Fibroblast of the aortic adventitia (primary cell): ENCODE measurements around the gene ZFYVE19. TPM values are rescaled to one million over a fixed set of nuclear protein-coding genes. Genes with fewer than 3 reads are reported as not detected.

Experiments used
- DNase-seq: peaks from one replicate; pipeline ENCODE4 v3.0.0-alpha.2; 2010; ENCODE audit warnings: low read depth
- H3K4me3 ChIP-seq: 2 replicates; pipeline ENCODE4 v1.5.1; 2011; ENCODE audit warnings: low read depth, mild to moderate bottlenecking, control low read depth, low read length, moderate library complexity
- total RNA-seq: library from RNA; depleted of rRNA; stranded (reverse); fragments of >200 nt; gene quantifications from 2 replicates; pipeline ENCODE4 v1.2.3, GENCODE V29; 2012; ENCODE audit warnings: low replicate concordance
- TF ChIP-seq, protein P1 (sequence below): IDR thresholded peaks from 2 replicates; pipeline ENCODE4 v1.5.1; 2011; ENCODE audit warnings: mild to moderate bottlenecking, low read length, control low read depth, inconsistent platforms; ENCODE audit not compliant: insufficient read depth

ZFYVE19 gene
- total RNA-seq, 1 donor = 24.9 TPM

GRCh38 chr15:40787991-40788390, 18.9 kb upstream of the ZFYVE19 start:
- H3K4me3 ChIP-seq = no peak overlapping the region
- no peak for DNase-seq
- TF ChIP-seq, protein P1, sequence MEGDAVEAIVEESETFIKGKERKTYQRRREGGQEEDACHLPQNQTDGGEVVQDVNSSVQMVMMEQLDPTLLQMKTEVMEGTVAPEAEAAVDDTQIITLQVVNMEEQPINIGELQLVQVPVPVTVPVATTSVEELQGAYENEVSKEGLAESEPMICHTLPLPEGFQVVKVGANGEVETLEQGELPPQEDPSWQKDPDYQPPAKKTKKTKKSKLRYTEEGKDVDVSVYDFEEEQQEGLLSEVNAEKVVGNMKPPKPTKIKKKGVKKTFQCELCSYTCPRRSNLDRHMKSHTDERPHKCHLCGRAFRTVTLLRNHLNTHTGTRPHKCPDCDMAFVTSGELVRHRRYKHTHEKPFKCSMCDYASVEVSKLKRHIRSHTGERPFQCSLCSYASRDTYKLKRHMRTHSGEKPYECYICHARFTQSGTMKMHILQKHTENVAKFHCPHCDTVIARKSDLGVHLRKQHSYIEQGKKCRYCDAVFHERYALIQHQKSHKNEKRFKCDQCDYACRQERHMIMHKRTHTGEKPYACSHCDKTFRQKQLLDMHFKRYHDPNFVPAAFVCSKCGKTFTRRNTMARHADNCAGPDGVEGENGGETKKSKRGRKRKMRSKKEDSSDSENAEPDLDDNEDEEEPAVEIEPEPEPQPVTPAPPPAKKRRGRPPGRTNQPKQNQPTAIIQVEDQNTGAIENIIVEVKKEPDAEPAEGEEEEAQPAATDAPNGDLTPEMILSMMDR = no peak

GRCh38 chr15:40789119-40789518, 17.8 kb upstream of the ZFYVE19 start:
- TF ChIP-seq, protein P1 = no peak

GRCh38 chr15:40789999-40790398, 16.9 kb upstream of the ZFYVE19 start:
- TF ChIP-seq, protein P1 = no peak
- DNase-seq = no peak
- no peak overlapping the region for H3K4me3 ChIP-seq

More at GRCh38 chr15:40789119-40789518, 17.8 kb upstream of the ZFYVE19 start:
- no peak for DNase-seq
- no peak overlapping the region for H3K4me3 ChIP-seq

- H3K4me3 ChIP-seq = no peak overlapping the region
- TF ChIP-seq, protein P1 = no peak
- peak; percentile 12 for DNase-seq
These were observed 16.2 kb upstream of the ZFYVE19 start for GRCh38 chr15:40790718-40791117.

DNA sequence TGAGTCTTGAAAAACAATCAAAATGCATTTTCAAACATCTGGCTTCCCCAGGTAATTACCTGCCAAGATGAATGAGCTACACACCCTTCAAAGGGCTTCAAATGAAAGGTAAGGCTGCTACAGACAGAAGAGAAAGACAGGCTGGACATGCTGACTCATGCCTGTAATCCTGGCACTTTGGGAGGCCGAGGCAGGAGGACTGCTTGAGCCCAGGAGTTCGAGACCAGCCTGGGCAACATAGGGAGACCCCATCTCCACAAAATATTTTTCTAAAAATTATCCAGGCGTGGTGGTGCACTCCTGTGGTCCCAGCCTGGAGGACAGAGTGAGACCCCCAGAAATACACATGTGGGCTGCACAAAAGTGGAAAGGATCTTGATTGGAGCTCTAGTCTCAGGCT, 14.5 kb upstream of the ZFYVE19 start:
- TF ChIP-seq, protein P1 = no peak
- no peak overlapping the region for H3K4me3 ChIP-seq
- DNase-seq = no peak

- DNase-seq = peak; percentile 95
- TF ChIP-seq, protein P1 = no peak
- H3K4me3 ChIP-seq = no peak overlapping the region
These were observed 13.5 kb upstream of the ZFYVE19 start for GRCh38 chr15:40793216-40793989.
